Breast epithelium (tissue), 4 donors: Measurements from ENCODE around the gene BIN1. TPM values are rescaled to one million over a fixed set of nuclear protein-coding genes. Genes with fewer than 3 reads are reported as not detected.

ENCODE experiments used
- DNase-seq, 2 donors: peaks; one replicate each; pipeline ENCODE4 v3.0.0-alpha.2; 2019; ENCODE audit warnings: low spot score in 2 of 2
- H3K27ac ChIP-seq, 2 donors: fragments of 200-600 bp; sonication (generic) in 1 of 2; one replicate each; pipeline ENCODE4 v1.5.1; 2016 to 2019; ENCODE audit warnings: mild to moderate bottlenecking in 1 of 2
- H3K27me3 ChIP-seq, 2 donors: fragments of 200-600 bp; sonication (generic) in 1 of 2; one replicate each; pipeline versions ENCODE4 v1.5.1 to v1.6.0; 2017 to 2019; ENCODE audit warnings: control low read depth in 1 of 2, mild to moderate bottlenecking in 1 of 2
- H3K36me3 ChIP-seq: fragments of 200-600 bp; one replicate; pipeline ENCODE4 v1.5.1; 2019
- H3K4me1 ChIP-seq, 2 donors: fragments of 200-600 bp; sonication (generic); one replicate each; pipeline ENCODE4 v1.5.1; 2016 to 2019; ENCODE audit warnings: control low read depth in 1 of 2
- H3K4me3 ChIP-seq, 3 donors: fragments of 200-600 bp; sonication (generic); 1 replicate in 2 of 3; 2 replicates in 1 of 3; pipeline ENCODE4 v1.5.1; 2016 to 2019; ENCODE audit warnings: mild to moderate bottlenecking in 3 of 3, moderate library complexity in 2 of 3
- H3K9me3 ChIP-seq, 2 donors: fragments of 200-600 bp; sonication (generic) in 1 of 2; one replicate each; pipeline ENCODE4 v1.5.1; 2016 to 2019; ENCODE audit warnings: control low read depth in 1 of 2
- CTCF ChIP-seq, 3 donors: fragments of 450-650 bp; IDR thresholded peaks; one replicate each; pipeline ENCODE4 v1.5.1; 2016 to 2017; ENCODE audit warnings: antibody characterized with exemption in 3 of 3, mild to moderate bottlenecking in 3 of 3, moderate library complexity in 3 of 3
- POLR2A ChIP-seq: fragments of 450-650 bp; IDR thresholded peaks from one replicate; pipeline ENCODE4 v1.6.1; 2016; ENCODE audit warnings: antibody characterized with exemption, mild to moderate bottlenecking, moderate library complexity
- POLR2AphosphoS5 ChIP-seq, 3 donors: sonication (generic); formaldehyde crosslinking; IDR thresholded peaks; one replicate each; pipeline ENCODE4 v1.6.1; 2017; ENCODE audit warnings: antibody characterized with exemption in 3 of 3
- intact Hi-C: fragments of 100-400 bp; cut with DNase I; formaldehyde crosslinking; loops from one replicate; pipeline ENCODE4 v1.15.1; 2023; ENCODE audit warnings: low total_unique reads
- total RNA-seq, 3 donors: library from RNA; depleted of rRNA; stranded (reverse); fragments of >200 nt; gene quantifications; one replicate each; pipeline ENCODE4 v1.1.0, GENCODE V29; 2016

The BIN1 gene
- total RNA-seq, 3 donors from 2014 or later, result 30.1 to 74.4 (median 59.3) TPM

GRCh38 chr2:127094509-127095366, 12.2 kb downstream of the BIN1 start:
- intact Hi-C loops, result no loop called here
- no peaks in the 10 kb centered on the region for H3K9me3 ChIP-seq
- H3K4me1 ChIP-seq, result no peaks in the 10 kb centered on the region
- H3K27me3 ChIP-seq, result no peaks in the 10 kb centered on the region
- TF ChIP-seq POLR2AphosphoS5 (IDR thresholded peaks at IDR 0.05), result no peak
- peak overlapping the region in 1 of 2 donors; percentile 64 for H3K27ac ChIP-seq
- H3K36me3 ChIP-seq, result no peaks in the 10 kb centered on the region
- H3K4me3 ChIP-seq, result no peak overlapping the region
- no peak for DNase-seq

DNA sequence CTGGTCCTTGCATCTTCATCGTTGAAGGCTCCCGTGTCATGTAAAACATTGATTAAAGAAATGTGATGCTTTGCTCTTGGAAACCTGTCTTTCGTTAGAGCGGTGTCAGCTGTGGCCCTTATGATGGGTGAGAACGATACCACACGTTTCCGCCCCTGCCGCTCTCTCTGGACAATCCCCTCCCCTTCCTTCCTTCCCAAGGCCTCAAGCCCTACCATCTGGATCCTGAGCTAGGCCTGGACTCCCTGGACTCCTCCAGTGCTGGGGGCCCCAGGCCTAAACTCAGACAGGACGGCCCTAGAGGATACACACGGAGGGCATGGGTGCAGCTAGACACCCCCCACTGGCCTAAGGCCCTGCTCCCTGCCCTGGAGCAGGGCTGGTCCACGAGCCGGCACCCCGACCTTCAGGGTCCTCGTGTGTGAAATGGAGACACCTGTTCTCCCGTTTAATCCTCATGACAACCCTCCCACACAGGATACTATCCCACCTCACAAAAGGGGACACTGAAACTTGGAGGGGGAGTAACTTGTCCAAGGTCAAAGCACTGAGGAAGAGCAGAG, 13.2 kb downstream of the BIN1 start:
- H3K36me3 ChIP-seq, result no peaks in the 10 kb centered on the region
- intact Hi-C loops, result no loop called here
- no peaks in the 10 kb centered on the region for H3K27me3 ChIP-seq
- no peak for DNase-seq
- TF ChIP-seq CTCF (IDR thresholded peaks at IDR 0.05), result no peak
- no peak for TF ChIP-seq POLR2A
- no peak for TF ChIP-seq POLR2AphosphoS5 (IDR thresholded peaks at IDR 0.05)
- no peaks in the 10 kb centered on the region for H3K4me1 ChIP-seq
- H3K27ac ChIP-seq, result peak overlapping the region in 1 of 2 donors; percentile 64
- no peaks in the 10 kb centered on the region for H3K9me3 ChIP-seq
- H3K4me3 ChIP-seq, result no peak overlapping the region

- no peak overlapping the region for H3K4me3 ChIP-seq
- no peak for TF ChIP-seq POLR2AphosphoS5 (IDR thresholded peaks at IDR 0.05)
- no peak for TF ChIP-seq CTCF (IDR thresholded peaks at IDR 0.05)
- TF ChIP-seq POLR2A, result no peak
- H3K27ac ChIP-seq, result no peak overlapping the region
- no peak for DNase-seq
- no peaks in the 10 kb centered on the region for H3K36me3 ChIP-seq
- no peaks in the 10 kb centered on the region for H3K27me3 ChIP-seq
- intact Hi-C loops, result no loop called here
- no peaks in the 10 kb centered on the region for H3K4me1 ChIP-seq
- no peaks in the 10 kb centered on the region for H3K9me3 ChIP-seq
Measured at GRCh38 chr2:127092901-127093516, 13.9 kb downstream of the BIN1 start.

GRCh38 chr2:127092306-127092705, 14.6 kb downstream of the BIN1 start:
- Histone ChIP-seq H3K4me1 (no peaks in the 10 kb centered on the region), H3K36me3 (no peaks in the 10 kb centered on the region), H3K27ac (peak overlapping the region in 1 of 2 donors; percentile 53), H3K9me3 (no peaks in the 10 kb centered on the region), H3K4me3 (no peak overlapping the region), H3K27me3 (no peaks in the 10 kb centered on the region)
- intact Hi-C loops, result no loop called here
- DNase-seq, result no peak
- TF ChIP-seq POLR2A, result no peak
- TF ChIP-seq POLR2AphosphoS5 (IDR thresholded peaks at IDR 0.05), result no peak
- TF ChIP-seq CTCF (IDR thresholded peaks at IDR 0.05), result no peak

DNA sequence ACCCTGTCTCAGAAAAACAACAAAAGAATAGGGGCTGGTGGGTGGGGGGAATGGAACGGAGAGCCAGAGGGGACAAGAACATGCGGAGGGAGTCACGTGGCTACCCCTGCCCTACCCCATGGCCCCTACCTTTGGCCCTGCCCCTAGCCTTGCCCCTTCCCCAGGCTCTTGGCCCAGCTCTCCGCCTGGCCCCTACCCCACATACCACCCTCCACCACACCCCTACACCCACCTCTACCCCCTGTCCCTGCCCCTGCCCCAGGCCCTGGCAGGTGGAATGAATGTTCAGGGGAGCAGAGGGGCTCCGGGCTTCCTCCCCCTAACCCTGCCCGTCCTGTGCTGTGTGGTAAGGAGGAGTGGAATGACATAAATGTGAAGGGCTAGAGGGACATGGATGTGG, 15.1 kb downstream of the BIN1 start:
- no peak for DNase-seq
- Histone ChIP-seq H3K4me1 (no peaks in the 10 kb centered on the region), H3K9me3 (no peaks in the 10 kb centered on the region), H3K27me3 (no peaks in the 10 kb centered on the region), H3K4me3 (no peak overlapping the region), H3K27ac (peak overlapping the region in 1 of 2 donors; percentile 53), H3K36me3 (no peaks in the 10 kb centered on the region)
- TF ChIP-seq POLR2AphosphoS5 (IDR thresholded peaks at IDR 0.05) (no peak), POLR2A (no peak), CTCF (IDR thresholded peaks at IDR 0.05) (no peak)
- intact Hi-C loops, result no loop called here
